ENCODE measurements around the gene MSMB. TPM values are rescaled to one million over a fixed set of nuclear protein-coding genes. Genes with fewer than 3 reads are reported as not detected.
"Not testable (repeated sequence)": the region's sequence is repeated elsewhere in the genome, so short reads cannot be mapped to it uniquely, and the experiment has no call there.

Gene MSMB
- total RNA-seq, 2 donors from 2014 or later = not detected

- Histone ChIP-seq H3K4me3 (no peak overlapping the region), H3K27me3 (no peaks in the 10 kb centered on the region), H3K9ac (ENCODE audit: low read depth in 2 of 2, low read length in 2 of 2) (no peak overlapping the region), H3K27ac (no peak overlapping the region), H3K36me3 (peaks cover 5% of the 10 kb centered on the region), H3K9me3 (no peaks in the 10 kb centered on the region), H3K4me1 (no peaks in the 10 kb centered on the region)
- DNase-seq = no peak
- no peak for TF ChIP-seq CTCF (IDR thresholded peaks at IDR 0.05)
- intact Hi-C loops (cut with DNase I) = no loop called here
Observed at GRCh38 chr10:46006219-46006618, 39.9 kb downstream of the MSMB start.

- Histone ChIP-seq H3K9me3 (no peaks in the 10 kb centered on the region), H3K27ac (no peak overlapping the region), H3K9ac (ENCODE audit: low read depth in 2 of 2, low read length in 2 of 2) (no peak overlapping the region), H3K36me3 (peaks cover 10% of the 10 kb centered on the region), H3K27me3 (no peaks in the 10 kb centered on the region), H3K4me1 (no peaks in the 10 kb centered on the region), H3K4me3 (no peak overlapping the region)
- intact Hi-C loops (cut with DNase I) = no loop called here
- no peak for TF ChIP-seq CTCF (IDR thresholded peaks at IDR 0.05)
- no peak for DNase-seq
Observed at GRCh38 chr10:46005383-46005782, 40.7 kb downstream of the MSMB start.

GRCh38 chr10:46004963-46005362, 41.1 kb downstream of the MSMB start:
- no peaks in the 10 kb centered on the region for H3K4me1 ChIP-seq
- no peak overlapping the region for H3K27ac ChIP-seq
- H3K9me3 ChIP-seq = no peaks in the 10 kb centered on the region
- no peak for TF ChIP-seq CTCF (IDR thresholded peaks at IDR 0.05)
- H3K27me3 ChIP-seq = no peaks in the 10 kb centered on the region
- intact Hi-C loops (cut with DNase I) = no loop called here
- H3K36me3 ChIP-seq = peaks cover 11% of the 10 kb centered on the region
- no peak for DNase-seq
- H3K9ac ChIP-seq (ENCODE audit: low read depth in 2 of 2, low read length in 2 of 2) = no peak overlapping the region
- H3K4me3 ChIP-seq = no peak overlapping the region

- peaks cover 11% of the 10 kb centered on the region for H3K36me3 ChIP-seq
- H3K27me3 ChIP-seq = no peaks in the 10 kb centered on the region
- no peak for DNase-seq
- H3K4me3 ChIP-seq = no peak overlapping the region
- H3K9me3 ChIP-seq = no peaks in the 10 kb centered on the region
- no peak overlapping the region for H3K9ac ChIP-seq (ENCODE audit: low read depth in 2 of 2, low read length in 2 of 2)
- TF ChIP-seq CTCF (IDR thresholded peaks at IDR 0.05) = no peak
- H3K27ac ChIP-seq = no peak overlapping the region
- intact Hi-C loops (cut with DNase I) = no loop called here
- no peaks in the 10 kb centered on the region for H3K4me1 ChIP-seq
Observed at GRCh38 chr10:46002916-46003693, 43.0 kb downstream of the MSMB start.

DNA sequence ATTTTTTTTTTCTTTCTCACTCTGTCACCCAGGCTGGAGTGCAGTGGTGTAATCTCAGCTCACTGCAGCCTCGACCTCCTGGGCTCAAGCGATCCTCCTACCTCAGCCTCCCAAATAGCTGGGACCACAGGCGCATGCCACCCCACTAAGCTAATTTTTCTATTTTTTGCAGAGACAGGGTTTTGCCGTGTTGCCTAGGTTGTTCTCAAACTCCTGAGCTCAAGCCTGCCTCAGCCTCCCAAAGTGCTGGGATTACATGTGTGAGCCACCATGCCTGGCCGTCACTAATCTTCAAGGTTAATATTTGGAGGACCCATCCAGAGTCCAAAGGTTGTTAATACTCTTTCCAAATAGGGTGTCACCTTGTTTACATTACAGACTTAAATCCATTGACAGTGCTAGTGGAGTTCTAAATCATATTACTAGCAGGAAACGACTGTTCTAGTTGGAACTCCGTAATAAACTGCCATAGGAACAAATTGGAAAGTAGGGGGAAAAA, 43.8 kb downstream of the MSMB start:
- H3K9ac ChIP-seq (ENCODE audit: low read depth in 2 of 2, low read length in 2 of 2); intact Hi-C loops (cut with DNase I); H3K4me3 ChIP-seq; H3K9me3 ChIP-seq; H3K4me1 ChIP-seq; H3K27ac ChIP-seq; DNase-seq; H3K27me3 ChIP-seq: not testable (repeated sequence)
- peaks cover 11% of the 10 kb centered on the region for H3K36me3 ChIP-seq

DNA sequence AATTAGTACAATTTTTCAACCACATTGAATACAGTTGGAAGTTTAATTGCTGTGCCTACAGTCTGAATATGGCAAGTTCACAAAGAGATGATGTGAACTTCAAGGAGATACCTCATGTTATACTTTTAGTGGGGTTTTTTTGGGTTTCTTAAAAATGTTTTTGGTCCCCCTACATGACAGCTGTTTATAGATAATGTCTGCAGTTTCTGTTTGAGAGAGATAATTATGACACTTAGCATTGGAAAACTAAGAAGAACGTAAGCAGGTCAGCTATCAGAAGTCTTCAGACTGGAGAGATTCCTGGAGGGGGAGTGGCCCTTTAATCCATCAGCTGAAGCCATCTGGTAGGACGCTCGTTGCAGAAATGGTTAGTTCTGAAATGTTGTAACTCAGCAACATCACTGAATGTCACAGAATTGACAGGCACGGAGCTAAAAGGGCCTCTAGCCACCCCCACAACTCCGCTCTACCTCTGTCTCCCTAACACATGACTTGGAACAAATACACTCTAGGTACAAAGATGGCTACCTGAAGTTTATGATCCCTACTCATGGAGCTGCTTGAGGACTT, 44.8 kb downstream of the MSMB start:
- no peak for DNase-seq
- Histone ChIP-seq H3K36me3 (peaks cover 11% of the 10 kb centered on the region), H3K9ac (ENCODE audit: low read depth in 2 of 2, low read length in 2 of 2) (no peak overlapping the region), H3K4me1 (no peaks in the 10 kb centered on the region), H3K27me3 (no peaks in the 10 kb centered on the region), H3K27ac (no peak overlapping the region), H3K4me3 (no peak overlapping the region), H3K9me3 (no peaks in the 10 kb centered on the region)
- intact Hi-C loops (cut with DNase I) = no loop called here
- TF ChIP-seq CTCF (IDR thresholded peaks at IDR 0.05) = no peak

Data from colonic mucosa (tissue), 4 donors.